ENCODE measurements around the gene PIP4K2A.

GRCh38 chr10:22560096-22560912 is 154.1 kb downstream of the PIP4K2A start:
- TF ChIP-seq ATF2 (IDR thresholded peaks at IDR 0.05; ENCODE audit: low read length) (no peak), POLR2A (IDR thresholded peaks at IDR 0.05; ENCODE audit: control extremely low read depth in 1 of 2, low read depth in 2 of 2, low read length in 2 of 2) (no peak), KDM5A (IDR thresholded peaks at IDR 0.05; ENCODE audit: low read length) (no peak), GTF2F1 (IDR thresholded peaks at IDR 0.05; ENCODE audit: borderline replicate concordance, low read depth, low read length) (no peak), SIN3A (conservative IDR thresholded peaks at IDR 0.05 in 1 of 2, IDR thresholded peaks at IDR 0.05 in 1 of 2; ENCODE audit: low read depth in 1 of 2, low read length in 2 of 2) (no peak), MAFK (IDR thresholded peaks at IDR 0.05; ENCODE audit: low read depth, low read length) (no peak), CTCF (IDR thresholded peaks at IDR 0.05; ENCODE audit: control extremely low read depth in 1 of 3, insufficient read depth in 1 of 3, low read depth in 1 of 3, low read length in 3 of 3) (no peak), EP300 (IDR thresholded peaks at IDR 0.05; ENCODE audit: borderline replicate concordance in 1 of 2, low read depth in 2 of 2, low read length in 2 of 2) (no peak), USF2 (IDR thresholded peaks at IDR 0.05; ENCODE audit: low read length) (no peak), POLR2AphosphoS5 (IDR thresholded peaks at IDR 0.05; ENCODE audit: low read depth, low read length) (no peak), TAF7 (optimal IDR thresholded peaks at IDR 0.05; ENCODE audit: borderline replicate concordance, low read depth, low read length) (no peak)

Measured in H1 (cell line).